GM12878 (cell line): ENCODE data around the gene CIB4. TPM values are rescaled to one million over a fixed set of nuclear protein-coding genes. Genes with fewer than 3 reads are reported as not detected.

ENCODE experiments used
- ATAC-seq: fragments of 200-7000 bp; cut with Tn5 transposase; 3 replicates; pipeline ENCODE4 v1.9.1; 2020; ENCODE audit warnings: mild to moderate bottlenecking, moderate library complexity
- BruUV-seq: library from RNA; stranded (reverse); fragments of 400-500 nt; replicated peaks from 2 replicates; lab custom pipeline; 2021; lab: Mats Ljungman, UMichigan
- CTCF ChIA-PET: fragments of 300-600 bp; sonication (Branson Sonifier 250); formaldehyde crosslinking; extraction: SDS; loops from one replicate; lab custom pipeline; 2021; ENCODE audit warnings: inconsistent platforms; lab: Yijun Ruan, JAX
- POLR2A ChIA-PET: fragments of 350-600 bp; formaldehyde crosslinking; extraction: SDS; loops from one replicate; lab custom pipeline; 2021; ENCODE audit warnings: inconsistent platforms; lab: Charles Lee
- RAD21 ChIA-PET: fragments of 300-600 bp; sonication (Branson Sonifier 250); formaldehyde crosslinking; loops from one replicate; lab custom pipeline; 2023; ENCODE audit warnings: antibody characterized with exemption; ENCODE audit not compliant: unreplicated experiment; lab: Charles Lee
- SMC1A ChIA-PET: fragments of 300-600 bp; sonication (Branson Sonifier 250); formaldehyde crosslinking; loops from one replicate; lab custom pipeline; 2023; ENCODE audit not compliant: unreplicated experiment, uncharacterized antibody; lab: Charles Lee
- DNase-seq: peaks from one replicate; pipeline ENCODE4 v3.0.0-alpha.2; 2011; ENCODE audit warnings: low read depth, low spot score
- FAIRE-seq: peaks from 3 replicates; lab custom pipeline; 2011; peaks lifted over from hg19 to GRCh38; lab: Jason Lieb, UNC
- H2AFZ ChIP-seq: 2 replicates; pipeline ENCODE4 v1.6.0; 2011; ENCODE audit warnings: low read depth, low read length, control low read depth; ENCODE audit not compliant: control insufficient read depth
- H3K27ac ChIP-seq: 2 replicates; pipeline ENCODE4 v1.5.1; 2011; ENCODE audit warnings: control low read depth; ENCODE audit not compliant: control insufficient read depth, insufficient read depth
- H3K27me3 ChIP-seq, 2 experiments: replicated peaks in 1 of 2; 2 replicates each; pipeline versions ENCODE4 v1.6.0 to v1.6.1; 2011; ENCODE audit warnings: low read length in 1 of 2; ENCODE audit not compliant: control insufficient read depth in 2 of 2, insufficient read depth in 2 of 2
- H3K36me3 ChIP-seq, 2 experiments: 2 replicates each; pipeline ENCODE4 v1.5.1; 2011; ENCODE audit warnings: low read length in 1 of 2; ENCODE audit not compliant: control insufficient read depth in 2 of 2, insufficient read depth in 2 of 2
- H3K4me1 ChIP-seq: 2 replicates; pipeline ENCODE4 v1.6.1; 2011; ENCODE audit warnings: mild to moderate bottlenecking, low read length, moderate library complexity, mixed read lengths; ENCODE audit not compliant: control insufficient read depth, insufficient read depth
- H3K4me2 ChIP-seq: 2 replicates; pipeline ENCODE4 v1.6.0; 2011; ENCODE audit warnings: control low read depth; ENCODE audit not compliant: control insufficient read depth, insufficient read depth
- H3K4me3 ChIP-seq: fragments of 200-600 bp; sonication (generic); 2 replicates; pipeline ENCODE4 v1.5.1; 2016
- H3K79me2 ChIP-seq: 2 replicates; pipeline ENCODE4 v1.6.0; 2011; ENCODE audit warnings: low read length; ENCODE audit not compliant: control insufficient read depth, insufficient read depth
- H3K9ac ChIP-seq: 2 replicates; pipeline ENCODE4 v1.8.0; 2011; ENCODE audit warnings: low read length, control low read depth, mixed read lengths; ENCODE audit not compliant: control insufficient read depth, insufficient read depth
- H3K9me3 ChIP-seq: replicated peaks from 3 replicates; pipeline ENCODE4 v1.5.1; 2011; ENCODE audit warnings: mild to moderate bottlenecking, low read length; ENCODE audit not compliant: control insufficient read depth, insufficient read depth
- H4K20me1 ChIP-seq: 2 replicates; pipeline ENCODE4 v1.6.0; 2011; ENCODE audit not compliant: control insufficient read depth, insufficient read depth
- CHD4 ChIP-seq: fragments of 200-600 bp; sonication (generic); IDR thresholded peaks from 2 replicates; pipeline ENCODE4 v1.6.1; 2016; ENCODE audit warnings: mild to moderate bottlenecking
- EZH2 ChIP-seq: IDR thresholded peaks from 2 replicates; pipeline ENCODE4 v1.6.1; 2012; ENCODE audit warnings: low read depth, mild to moderate bottlenecking, control low read depth, inconsistent platforms, low read length, borderline replicate concordance; ENCODE audit not compliant: control insufficient read depth
- GABPA ChIP-seq: IDR thresholded peaks from 2 replicates; pipeline ENCODE4 v1.6.1; 2014; ENCODE audit warnings: antibody characterized with exemption, low read depth, mild to moderate bottlenecking, inconsistent platforms
- HDAC6 ChIP-seq: fragments of 200-600 bp; sonication (generic); IDR thresholded peaks from one replicate; pipeline ENCODE4 v1.8.0; 2017; ENCODE audit warnings: antibody characterized with exemption; ENCODE audit not compliant: unreplicated experiment
- PKNOX1 ChIP-seq: fragments of 450-650 bp; IDR thresholded peaks from 2 replicates; pipeline ENCODE4 v1.6.1; 2016; ENCODE audit warnings: mild to moderate bottlenecking
- PML ChIP-seq: IDR thresholded peaks from 2 replicates; pipeline ENCODE4 v1.6.1; 2012; ENCODE audit warnings: low read length, inconsistent platforms
- POLR2A ChIP-seq: IDR thresholded peaks from 2 replicates; pipeline ENCODE4 v1.6.1; 2011; ENCODE audit warnings: low read depth, mild to moderate bottlenecking, low read length
- ZBTB40 ChIP-seq: fragments of 450-650 bp; IDR thresholded peaks from 2 replicates; pipeline ENCODE4 v1.6.1; 2016; ENCODE audit warnings: mild to moderate bottlenecking, moderate library complexity, borderline replicate concordance
- ZNF207 ChIP-seq: fragments of 450-650 bp; IDR thresholded peaks from 2 replicates; pipeline ENCODE4 v1.6.1; 2014; ENCODE audit warnings: antibody characterized with exemption, mild to moderate bottlenecking, borderline replicate concordance
- WGBS: methylation state at CpG from one replicate; pipeline ENCODE4 v1.1.6; 2016; ENCODE audit warnings: low lambda C conversion rate; ENCODE audit not compliant: insufficient replicate concordance, insufficient coverage; ENCODE audit errors: missing lambda C conversion rate; 5-methylcytosine and 5-hydroxymethylcytosine counted together
- in situ Hi-C: fragments of 300-500 bp; cut with MboI; formaldehyde crosslinking; loops from 9 replicates; pipeline ENCODE4 v1.14.3; 2018; ENCODE audit warnings: mixed read lengths
- intact Hi-C: fragments of 100-400 bp; cut with micrococcal nuclease; formaldehyde crosslinking; loops from one replicate; pipeline ENCODE4 v1.14.2; 2022; ENCODE audit not compliant: unreplicated experiment
- polyA plus RNA-seq, 11 experiments: library from polyadenylated mRNA; depleted of rRNA in 4 of 11; unstranded in 6 of 11; stranded (reverse) in 5 of 11; fragments of >200 nt; fragmentation: Nextera tagmentation in 4 of 11; fragmentation: Illumina TruSeq in 1 of 11; extraction: Ambion mirVana in 4 of 11; extraction: Trizol in 1 of 11; gene quantifications; 1 replicate in 1 of 11; 2 replicates in 10 of 11; pipeline versions ENCODE4 v1.2.1 to v1.2.3, GENCODE V29; 2011 to 2016; ENCODE audit warnings: inconsistent platforms in 2 of 11, missing spikeins in 2 of 11, low read depth in 1 of 11
- total RNA-seq, 4 experiments: library from RNA; depleted of rRNA in 3 of 4; stranded (reverse); fragments of >200 nt in 3 of 4; fragmentation: Illumina TruSeq in 1 of 4; extraction: Trizol in 1 of 4; gene quantifications; 2 replicates each; pipeline versions ENCODE4 v1.2.1 to v1.2.3, GENCODE V29; 2013 to 2021
- TF ChIP-seq, protein P1 (sequence below): fragments of 450-650 bp; IDR thresholded peaks from 2 replicates; pipeline ENCODE4 v1.6.1; 2018; ENCODE audit warnings: mild to moderate bottlenecking, low read depth, moderate library complexity; ENCODE audit not compliant: partially characterized antibody
- TF ChIP-seq, protein P2 (sequence below): fragments of 450-650 bp; IDR thresholded peaks from 2 replicates; pipeline ENCODE4 v1.6.1; 2017; ENCODE audit warnings: mild to moderate bottlenecking, moderate library complexity

CIB4 gene
- total and polyA plus RNA-seq, 10 of the 15 experiments (the other 5 are each of a cell fraction or from before 2014, with no cell fraction given): not detected

GRCh38 chr2:26628561-26629345, 12.4 kb downstream of the CIB4 start:
- ChIA-PET RAD21 (no interaction called here), CTCF (no interaction called here), SMC1A (no interaction called here), POLR2A (no interaction called here)
- Histone ChIP-seq H3K36me3 (no peaks in the 10 kb centered on the region), H3K27ac (no peak overlapping the region), H3K27me3 (peaks cover 2 to 5% of the 10 kb centered on the region in 2 experiments; a peak in 2 of 4 replicates), H3K4me3 (no peak overlapping the region), H3K9ac (no peak overlapping the region), H2AFZ (no peak overlapping the region), H3K4me1 (no peaks in the 10 kb centered on the region), H3K79me2 (no peaks in the 10 kb centered on the region), H4K20me1 (no peaks in the 10 kb centered on the region), H3K4me2 (no peak overlapping the region), H3K9me3 (no peaks in the 10 kb centered on the region)
- no peak for DNase-seq
- WGBS: 18% methylated on average over 8 of the region's 9 CpGs
- ATAC-seq: no peak
- no peak for FAIRE-seq
- in situ Hi-C loops (no loop called here), intact Hi-C loops (no loop called here)
- no TSS peak for BruUV-seq
- TF ChIP-seq POLR2A (no peak), GABPA (no peak), EZH2 (no peak), HDAC6 (no peak), PKNOX1 (no peak), ZNF207 (no peak), ZBTB40 (no peak), PML (no peak), CHD4 (no peak)
- TF ChIP-seq, protein P1, sequence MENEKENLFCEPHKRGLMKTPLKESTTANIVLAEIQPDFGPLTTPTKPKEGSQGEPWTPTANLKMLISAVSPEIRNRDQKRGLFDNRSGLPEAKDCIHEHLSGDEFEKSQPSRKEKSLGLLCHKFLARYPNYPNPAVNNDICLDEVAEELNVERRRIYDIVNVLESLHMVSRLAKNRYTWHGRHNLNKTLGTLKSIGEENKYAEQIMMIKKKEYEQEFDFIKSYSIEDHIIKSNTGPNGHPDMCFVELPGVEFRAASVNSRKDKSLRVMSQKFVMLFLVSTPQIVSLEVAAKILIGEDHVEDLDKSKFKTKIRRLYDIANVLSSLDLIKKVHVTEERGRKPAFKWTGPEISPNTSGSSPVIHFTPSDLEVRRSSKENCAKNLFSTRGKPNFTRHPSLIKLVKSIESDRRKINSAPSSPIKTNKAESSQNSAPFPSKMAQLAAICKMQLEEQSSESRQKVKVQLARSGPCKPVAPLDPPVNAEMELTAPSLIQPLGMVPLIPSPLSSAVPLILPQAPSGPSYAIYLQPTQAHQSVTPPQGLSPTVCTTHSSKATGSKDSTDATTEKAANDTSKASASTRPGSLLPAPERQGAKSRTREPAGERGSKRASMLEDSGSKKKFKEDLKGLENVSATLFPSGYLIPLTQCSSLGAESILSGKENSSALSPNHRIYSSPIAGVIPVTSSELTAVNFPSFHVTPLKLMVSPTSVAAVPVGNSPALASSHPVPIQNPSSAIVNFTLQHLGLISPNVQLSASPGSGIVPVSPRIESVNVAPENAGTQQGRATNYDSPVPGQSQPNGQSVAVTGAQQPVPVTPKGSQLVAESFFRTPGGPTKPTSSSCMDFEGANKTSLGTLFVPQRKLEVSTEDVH: no peak
- TF ChIP-seq, protein P2, sequence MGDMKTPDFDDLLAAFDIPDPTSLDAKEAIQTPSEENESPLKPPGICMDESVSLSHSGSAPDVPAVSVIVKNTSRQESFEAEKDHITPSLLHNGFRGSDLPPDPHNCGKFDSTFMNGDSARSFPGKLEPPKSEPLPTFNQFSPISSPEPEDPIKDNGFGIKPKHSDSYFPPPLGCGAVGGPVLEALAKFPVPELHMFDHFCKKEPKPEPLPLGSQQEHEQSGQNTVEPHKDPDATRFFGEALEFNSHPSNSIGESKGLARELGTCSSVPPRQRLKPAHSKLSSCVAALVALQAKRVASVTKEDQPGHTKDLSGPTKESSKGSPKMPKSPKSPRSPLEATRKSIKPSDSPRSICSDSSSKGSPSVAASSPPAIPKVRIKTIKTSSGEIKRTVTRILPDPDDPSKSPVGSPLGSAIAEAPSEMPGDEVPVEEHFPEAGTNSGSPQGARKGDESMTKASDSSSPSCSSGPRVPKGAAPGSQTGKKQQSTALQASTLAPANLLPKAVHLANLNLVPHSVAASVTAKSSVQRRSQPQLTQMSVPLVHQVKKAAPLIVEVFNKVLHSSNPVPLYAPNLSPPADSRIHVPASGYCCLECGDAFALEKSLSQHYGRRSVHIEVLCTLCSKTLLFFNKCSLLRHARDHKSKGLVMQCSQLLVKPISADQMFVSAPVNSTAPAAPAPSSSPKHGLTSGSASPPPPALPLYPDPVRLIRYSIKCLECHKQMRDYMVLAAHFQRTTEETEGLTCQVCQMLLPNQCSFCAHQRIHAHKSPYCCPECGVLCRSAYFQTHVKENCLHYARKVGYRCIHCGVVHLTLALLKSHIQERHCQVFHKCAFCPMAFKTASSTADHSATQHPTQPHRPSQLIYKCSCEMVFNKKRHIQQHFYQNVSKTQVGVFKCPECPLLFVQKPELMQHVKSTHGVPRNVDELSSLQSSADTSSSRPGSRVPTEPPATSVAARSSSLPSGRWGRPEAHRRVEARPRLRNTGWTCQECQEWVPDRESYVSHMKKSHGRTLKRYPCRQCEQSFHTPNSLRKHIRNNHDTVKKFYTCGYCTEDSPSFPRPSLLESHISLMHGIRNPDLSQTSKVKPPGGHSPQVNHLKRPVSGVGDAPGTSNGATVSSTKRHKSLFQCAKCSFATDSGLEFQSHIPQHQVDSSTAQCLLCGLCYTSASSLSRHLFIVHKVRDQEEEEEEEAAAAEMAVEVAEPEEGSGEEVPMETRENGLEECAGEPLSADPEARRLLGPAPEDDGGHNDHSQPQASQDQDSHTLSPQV: no peak
